ENCODE results near the gene NTHL1. TPM values are rescaled to one million over a fixed set of nuclear protein-coding genes. Genes with fewer than 3 reads are reported as not detected.

The NTHL1 gene
- total and polyA plus RNA-seq, 2 of the 8 experiments (the other 6 are each of a cell fraction or from before 2014, with no cell fraction given) = 70.9 to 150 TPM

- Histone ChIP-seq H3K36me3 (ENCODE audit: control insufficient read depth in 2 of 4, insufficient read depth in 4 of 4, low read length in 3 of 4) (peaks cover 0 to 5% (median 4%) of the 10 kb centered on the region in 4 experiments; a peak in 3 of 8 replicates), H3K4me3 (ENCODE audit: extremely low read depth in 1 of 4, insufficient read depth in 2 of 4, low read depth in 3 of 4, low read length in 4 of 4) (no peak overlapping the region), H4K5ac (ENCODE audit: insufficient read length, low read depth, low read length) (no peak overlapping the region), H3K27ac (ENCODE audit: low read depth, low read length) (no peak overlapping the region), H3K4me2 (ENCODE audit: insufficient read depth in 1 of 2, low read depth in 2 of 2, low read length in 2 of 2) (no peak overlapping the region), H2BK120ac (replicated peaks; ENCODE audit: low read depth, low read length) (no peak overlapping the region), H4K8ac (ENCODE audit: extremely low read depth, insufficient read depth, low read length) (no peak overlapping the region), H4K91ac (replicated peaks; ENCODE audit: insufficient read length, low read length) (no peak overlapping the region), H3K4me1 (replicated peaks in 1 of 4; ENCODE audit: control insufficient read depth in 3 of 4, insufficient read depth in 4 of 4, low read length in 3 of 4) (no peaks in the 10 kb centered on the region), H2BK15ac (ENCODE audit: low read length) (no peak overlapping the region), H3K27me3 (replicated peaks in 1 of 4; ENCODE audit: control insufficient read depth in 3 of 4, extremely low read depth in 1 of 4, insufficient read depth in 3 of 4, low read length in 3 of 4) (no peaks in the 10 kb centered on the region), H2AFZ (ENCODE audit: low read length) (no peak overlapping the region), H3K56ac (replicated peaks; ENCODE audit: insufficient read length, low read depth, low read length) (no peak overlapping the region), H3K4ac (replicated peaks; ENCODE audit: insufficient read length, low read depth, low read length) (no peak overlapping the region), H2BK5ac (ENCODE audit: low read depth, low read length) (no peak overlapping the region), H3K18ac (ENCODE audit: extremely low read depth, low read length) (no peak overlapping the region), H4K20me1 (replicated peaks in 1 of 2; ENCODE audit: control insufficient read depth in 1 of 2, insufficient read depth in 2 of 2, low read length in 2 of 2) (peaks cover 2 to 12% of the 10 kb centered on the region in 2 experiments), H3K9me3 (ENCODE audit: insufficient read depth in 2 of 2, low read depth in 1 of 2, low read length in 1 of 2) (no peaks in the 10 kb centered on the region), H3K9ac (replicated peaks in 1 of 4; ENCODE audit: extremely low read depth in 1 of 4, low read depth in 3 of 4, low read length in 3 of 4) (0 out of 7 replicates have a peak overlapping the region, but pooled peaks of 1 of the 4 experiments have one; percentile 22), H3K14ac (ENCODE audit: insufficient read length) (no peak overlapping the region), H2AK5ac (ENCODE audit: low read depth, low read length) (no peak overlapping the region), H2BK12ac (ENCODE audit: low read depth, low read length) (no peak overlapping the region), H3K79me1 (ENCODE audit: low read depth, low read length) (0 out of 2 replicates have a peak, but pooled peaks cover 2% of the 10 kb centered on the region), H2BK20ac (ENCODE audit: low read length) (no peak overlapping the region), H3K79me2 (ENCODE audit: control insufficient read depth in 1 of 2, insufficient read depth in 2 of 2, low read length in 2 of 2) (no peaks in the 10 kb centered on the region), H3K23ac (ENCODE audit: insufficient read length) (no peak overlapping the region), H3K23me2 (ENCODE audit: low read depth, low read length) (no peaks in the 10 kb centered on the region)
- no peak for DNase-seq (ENCODE audit: low read depth in 1 of 2, low spot score in 2 of 2)
- CTCF ChIA-PET (ENCODE audit: partially characterized antibody) = interaction anchor here (0.6 to 2.6 kb wide), 19 partner anchors 8 to 271 kb away, joined by 3 to 22 read pairs (median 5); partner anchors contain the start of genes NPW, NTHL1 and TSC2
- TF ChIP-seq RAD21 (IDR thresholded peaks at IDR 0.05 in 1 of 2, conservative IDR thresholded peaks at IDR 0.05 in 1 of 2; ENCODE audit: low read depth in 2 of 2, low read length in 2 of 2) = peak in 1 of 2 experiments; percentile 24; a peak in 1 of 4 replicates
- TF ChIP-seq CBX5 (IDR thresholded peaks at IDR 0.05; ENCODE audit: low read depth, low read length) = no peak
- TF ChIP-seq CTCF (IDR thresholded peaks at IDR 0.05; ENCODE audit: control extremely low read depth in 1 of 3, insufficient read depth in 1 of 3, low read depth in 1 of 3, low read length in 3 of 3) = peak in 1 of 3 experiments; percentile 37; a peak in 2 of 4 replicates
- WGBS, 2 experiments (ENCODE audit: extremely low coverage in 1 of 2, insufficient coverage in 1 of 2, insufficient read length in 1 of 2, insufficient replicate concordance in 2 of 2, low coverage in 1 of 2, low lambda C conversion rate in 2 of 2, missing lambda C conversion rate in 1 of 2) = 89% methylated on average over 14 of the region's 15 CpGs; no CpG with 5 or more reads in 1 of the 2 experiments
- POLR2A ChIA-PET (ENCODE audit: partially characterized antibody) = interaction anchor here (1.0 to 2.3 kb wide), 7 partner anchors 8 to 99 kb away, joined by 3 to 12 read pairs (median 3); partner anchors contain the start of genes NTHL1, RPS2, TRAF7 and TSC2
- no peak for FAIRE-seq
Observed at GRCh38 chr16:2056077-2056476, 8.4 kb upstream of the NTHL1 start.

Data from H1 (cell line).